Right renal cortex interstitium (tissue), 3 donors: Measurements from ENCODE around the gene IGF1R. TPM values are rescaled to one million over a fixed set of nuclear protein-coding genes. Genes with fewer than 3 reads are reported as not detected.

Source experiments
- DNase-seq, 3 donors: peaks; one replicate each; pipeline ENCODE4 v3.0.0-alpha.2; 2013; ENCODE audit warnings: low read depth in 3 of 3, low spot score in 2 of 3
- polyA plus RNA-seq, 3 donors: library from polyadenylated mRNA; unstranded; fragments of 120-200 nt; gene quantifications; one replicate each; pipeline ENCODE4 v1.2.1, GENCODE V29; 2013; ENCODE audit not compliant: insufficient read length in 3 of 3

The IGF1R gene
- polyA plus RNA-seq, 3 donors = 41.7 to 48.8 (median 44.0) TPM

- peak in 1 of 3 donors; percentile 57 for DNase-seq
These were observed 1.1 kb upstream of the IGF1R start for GRCh38 chr15:98647026-98647773.

- peak in 1 of 3 donors; percentile 46 for DNase-seq
These were observed 524 bp downstream of the IGF1R start for GRCh38 chr15:98648654-98649471.

- no peak for DNase-seq
These were observed 1.4 kb downstream of the IGF1R start for GRCh38 chr15:98649472-98650416.

GRCh38 chr15:98650417-98651035 lies 2.2 kb downstream of the IGF1R start:
- no peak for DNase-seq

GRCh38 chr15:98651036-98651481 lies 2.7 kb downstream of the IGF1R start:
- peak in 1 of 3 donors; percentile 43 for DNase-seq

GRCh38 chr15:98651581-98652220 lies 3.4 kb downstream of the IGF1R start:
- DNase-seq = peak in 1 of 3 donors; percentile 36

- no peak for DNase-seq
These were observed 5.3 kb downstream of the IGF1R start for GRCh38 chr15:98653686-98654085.

- no peak for DNase-seq
These were observed 6.5 kb downstream of the IGF1R start for GRCh38 chr15:98654790-98655360.

GRCh38 chr15:98655732-98656131 lies 7.4 kb downstream of the IGF1R start:
- no peak for DNase-seq

- DNase-seq = no peak
These were observed 9.4 kb downstream of the IGF1R start for GRCh38 chr15:98657721-98658120.

- no peak for DNase-seq
These were observed 10.7 kb downstream of the IGF1R start for GRCh38 chr15:98658831-98659699.

GRCh38 chr15:98660055-98660454 lies 11.7 kb downstream of the IGF1R start:
- DNase-seq = no peak

GRCh38 chr15:98663045-98663444 lies 14.7 kb downstream of the IGF1R start:
- DNase-seq = no peak

- no peak for DNase-seq
These were observed 15.3 kb downstream of the IGF1R start for GRCh38 chr15:98663606-98664005.

- no peak for DNase-seq
These were observed 18.1 kb downstream of the IGF1R start for GRCh38 chr15:98666441-98666840.

- DNase-seq = no peak
These were observed 18.5 kb downstream of the IGF1R start for GRCh38 chr15:98666841-98667240.

- DNase-seq = no peak
These were observed 19.3 kb downstream of the IGF1R start for GRCh38 chr15:98667521-98668179.
